ENCODE results near the gene TMEM253. TPM values are rescaled to one million over a fixed set of nuclear protein-coding genes. Genes with fewer than 3 reads are reported as not detected.

TMEM253 gene
- polyA plus RNA-seq, 6 donors from 2014 or later, result not detected

GRCh38 chr14:21063479-21063878 is 37.4 kb upstream of the TMEM253 start:
- ATAC-seq (ENCODE audit: low read depth in 2 of 2) (no peak), DNase-seq (no peak)
- Mint-ChIP-seq H3K36me3 (no peaks in the 10 kb centered on the region), H3K27me3 (peaks cover 22 to 52% (median 42%) of the 10 kb centered on the region in 3 donors), H3K27ac (no peak overlapping the region), H3K9me3 (no peaks in the 10 kb centered on the region), H3K4me1 (peaks cover under 1 to 4% (median 2%) of the 10 kb centered on the region in 3 donors), H3K4me3 (no peak overlapping the region)

- ATAC-seq (ENCODE audit: low read depth in 2 of 2) (no peak), DNase-seq (no peak)
- no peaks in the 10 kb centered on the region for H3K36me3 Mint-ChIP-seq
- H3K4me3 Mint-ChIP-seq, result peak overlapping the region in 1 of 8 donors; percentile 12
- H3K27ac Mint-ChIP-seq, result peak overlapping the region in 1 of 6 donors; percentile 52
- peaks cover 14 to 59% (median 35%) of the 10 kb centered on the region in 3 donors for H3K27me3 Mint-ChIP-seq
- H3K4me1 Mint-ChIP-seq, result peaks cover 31 to 34% (median 32%) of the 10 kb centered on the region in 3 donors
- no peaks in the 10 kb centered on the region for H3K9me3 Mint-ChIP-seq
These were observed 33.9 kb upstream of the TMEM253 start for GRCh38 chr14:21066882-21067502.

GRCh38 chr14:21068521-21069387 is 32.1 kb upstream of the TMEM253 start:
- Mint-ChIP-seq H3K27ac (peak overlapping the region in 2 of 6 donors; percentile 47 to 90), H3K27me3 (peaks cover 9 to 58% (median 43%) of the 10 kb centered on the region in 3 donors), H3K4me1 (peaks cover 39 to 42% (median 39%) of the 10 kb centered on the region in 3 donors), H3K9me3 (no peaks in the 10 kb centered on the region), H3K4me3 (peak overlapping the region; percentile 83 to 95 (median 90)), H3K36me3 (no peaks in the 10 kb centered on the region)
- ATAC-seq (ENCODE audit: low read depth in 2 of 2), result peak; percentile 60 to 61
- DNase-seq, result peak; percentile 60

- Mint-ChIP-seq H3K36me3 (no peaks in the 10 kb centered on the region), H3K4me3 (peak overlapping the region; percentile 83 to 95 (median 90)), H3K27me3 (peaks cover 9 to 58% (median 45%) of the 10 kb centered on the region in 3 donors), H3K9me3 (no peaks in the 10 kb centered on the region), H3K27ac (peak overlapping the region in 5 of 6 donors; percentile 34 to 91 (median 47)), H3K4me1 (peaks cover 39 to 42% (median 39%) of the 10 kb centered on the region in 3 donors)
- DNase-seq (peak; percentile 22), ATAC-seq (ENCODE audit: low read depth in 2 of 2) (peak; percentile 14 to 25)
These were observed 31.3 kb upstream of the TMEM253 start for GRCh38 chr14:21069388-21070082.

GRCh38 chr14:21070083-21070609 is 30.7 kb upstream of the TMEM253 start, which contains the start of gene ARHGEF40:
Gene ARHGEF40, plus strand, starts transcription at chr14:21070304. Its CDS starts 93 bp downstream, at chr14:21070397.
- Mint-ChIP-seq H3K4me1 (peaks cover 39 to 42% (median 39%) of the 10 kb centered on the region in 3 donors), H3K9me3 (no peaks in the 10 kb centered on the region), H3K27ac (peak within 1 kb of the TSS in 5 of 6 donors; percentile 34 to 91 (median 87)), H3K36me3 (no peaks in the 10 kb centered on the region), H3K4me3 (peak within 1 kb of the TSS; percentile 85 to 95 (median 92)), H3K27me3 (peaks cover 9 to 56% (median 45%) of the 10 kb centered on the region in 3 donors)
- DNase-seq (peak; percentile 19), ATAC-seq (ENCODE audit: low read depth in 2 of 2) (peak; percentile 6 to 13)

- no peaks in the 10 kb centered on the region for H3K36me3 Mint-ChIP-seq
- DNase-seq (peak; percentile 18), ATAC-seq (ENCODE audit: low read depth in 2 of 2) (peak; percentile 26)
- H3K4me3 Mint-ChIP-seq, result peak overlapping the region; percentile 85 to 95 (median 90)
- no peaks in the 10 kb centered on the region for H3K9me3 Mint-ChIP-seq
- peak overlapping the region in 4 of 6 donors; percentile 19 to 87 (median 73) for H3K27ac Mint-ChIP-seq
- H3K27me3 Mint-ChIP-seq, result peaks cover 9 to 50% (median 39%) of the 10 kb centered on the region in 3 donors
- H3K4me1 Mint-ChIP-seq, result peaks cover 39 to 42% (median 39%) of the 10 kb centered on the region in 3 donors
These were observed 30.1 kb upstream of the TMEM253 start for GRCh38 chr14:21070610-21071224.

GRCh38 chr14:21071225-21072030 is 29.4 kb upstream of the TMEM253 start:
- peak; percentile 68 for DNase-seq
- H3K4me1 Mint-ChIP-seq, result peaks cover 39 to 42% (median 39%) of the 10 kb centered on the region in 3 donors
- ATAC-seq (ENCODE audit: low read depth in 2 of 2), result peak; percentile 56 to 70
- no peaks in the 10 kb centered on the region for H3K36me3 Mint-ChIP-seq
- H3K27ac Mint-ChIP-seq, result peak overlapping the region in 4 of 6 donors; percentile 40 to 87 (median 67)
- H3K4me3 Mint-ChIP-seq, result peak overlapping the region; percentile 85 to 95 (median 90)
- no peaks in the 10 kb centered on the region for H3K9me3 Mint-ChIP-seq
- peaks cover 9 to 44% (median 32%) of the 10 kb centered on the region in 3 donors for H3K27me3 Mint-ChIP-seq

- Mint-ChIP-seq H3K27me3 (peaks cover 4 to 44% (median 29%) of the 10 kb centered on the region in 3 donors), H3K27ac (peak overlapping the region in 1 of 6 donors; percentile 83), H3K36me3 (no peaks in the 10 kb centered on the region), H3K9me3 (no peaks in the 10 kb centered on the region), H3K4me1 (peaks cover 39 to 42% (median 39%) of the 10 kb centered on the region in 3 donors), H3K4me3 (peak overlapping the region in 7 of 8 donors; percentile 85 to 95 (median 91))
- DNase-seq, result no peak
- ATAC-seq (ENCODE audit: low read depth in 2 of 2), result no peak
These were observed 28.8 kb upstream of the TMEM253 start for GRCh38 chr14:21072031-21072473.

- H3K27ac Mint-ChIP-seq, result peak overlapping the region in 1 of 6 donors; percentile 83
- DNase-seq (no peak), ATAC-seq (ENCODE audit: low read depth in 2 of 2) (no peak)
- H3K9me3 Mint-ChIP-seq, result no peaks in the 10 kb centered on the region
- H3K36me3 Mint-ChIP-seq, result no peaks in the 10 kb centered on the region
- H3K4me1 Mint-ChIP-seq, result peaks cover 42 to 44% (median 42%) of the 10 kb centered on the region in 3 donors
- peaks cover 4 to 44% (median 29%) of the 10 kb centered on the region in 3 donors for H3K27me3 Mint-ChIP-seq
- peak overlapping the region in 6 of 8 donors; percentile 85 to 95 (median 92) for H3K4me3 Mint-ChIP-seq
These were observed 28.0 kb upstream of the TMEM253 start for GRCh38 chr14:21072781-21073339.

- no peaks in the 10 kb centered on the region for H3K36me3 Mint-ChIP-seq
- H3K9me3 Mint-ChIP-seq, result no peaks in the 10 kb centered on the region
- peaks cover 36 to 39% (median 37%) of the 10 kb centered on the region in 3 donors for H3K4me1 Mint-ChIP-seq
- H3K4me3 Mint-ChIP-seq, result peak overlapping the region in 4 of 8 donors; percentile 3 to 59 (median 30)
- no peak for DNase-seq
- no peak for ATAC-seq (ENCODE audit: low read depth in 2 of 2)
- peak overlapping the region in 1 of 6 donors; percentile 63 for H3K27ac Mint-ChIP-seq
- H3K27me3 Mint-ChIP-seq, result peaks cover 0 to 35% (median 21%) of the 10 kb centered on the region in 3 donors
These were observed 26.9 kb upstream of the TMEM253 start for GRCh38 chr14:21073921-21074320.

All from naive B cell (primary cell).